HS-5 (cell line): ENCODE results near the gene DUOXA1.
"Not testable (repeated sequence)": the region's sequence is repeated elsewhere in the genome, so short reads cannot be mapped to it uniquely, and the experiment has no call there.

ENCODE experiments used
- DNase-seq: peaks from one replicate; pipeline ENCODE4 v3.0.0-alpha.2; 2012; ENCODE audit warnings: low read depth

The DUOXA1 gene

GRCh38 chr15:45150481-45150880 lies 20.8 kb upstream of the DUOXA1 start:
- DNase-seq = no peak

DNA sequence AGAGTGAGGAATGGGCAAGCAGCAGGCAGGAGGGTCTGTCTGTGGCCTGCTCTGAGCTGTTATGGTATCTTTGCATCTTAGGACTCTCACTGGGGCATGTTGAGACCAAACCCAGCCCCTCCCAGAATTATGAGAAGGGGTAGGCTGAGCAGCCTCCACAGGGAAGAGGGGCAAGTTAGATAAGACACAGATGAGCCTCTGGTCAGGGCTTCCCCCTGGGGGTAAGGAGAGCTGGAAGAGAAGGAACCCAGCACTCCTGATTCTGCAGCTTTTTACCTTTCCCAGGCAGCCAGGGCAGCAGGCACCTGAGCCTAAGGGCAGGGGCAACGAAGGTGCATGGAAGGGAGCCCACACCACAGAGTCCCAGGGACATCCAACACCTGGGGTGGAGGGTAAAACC lies 19.4 kb upstream of the DUOXA1 start:
- no peak for DNase-seq

GRCh38 chr15:45148076-45149059 lies 18.7 kb upstream of the DUOXA1 start:
- DNase-seq = no peak

DNA sequence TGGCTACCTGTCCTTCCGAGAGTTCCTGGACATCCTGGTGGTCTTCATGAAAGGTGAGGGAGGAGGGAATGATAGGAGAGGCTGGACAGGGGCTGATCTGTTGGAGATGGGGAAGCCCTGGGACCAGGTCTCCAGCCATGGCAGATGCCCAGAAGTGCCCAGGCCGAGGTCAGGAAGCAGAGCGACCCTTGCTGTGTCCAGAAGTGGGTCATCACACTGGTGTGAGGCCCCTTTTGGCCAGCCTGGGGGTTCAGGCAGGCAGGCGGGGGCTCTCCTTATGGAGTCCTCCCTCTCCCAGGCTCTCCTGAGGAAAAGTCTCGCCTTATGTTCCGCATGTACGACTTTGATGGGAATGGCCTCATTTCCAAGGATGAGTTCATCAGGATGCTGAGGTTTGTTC lies 17.9 kb upstream of the DUOXA1 start:
- no peak for DNase-seq

- DNase-seq = no peak
Observed at GRCh38 chr15:45146405-45146804, 16.7 kb upstream of the DUOXA1 start.

DNA sequence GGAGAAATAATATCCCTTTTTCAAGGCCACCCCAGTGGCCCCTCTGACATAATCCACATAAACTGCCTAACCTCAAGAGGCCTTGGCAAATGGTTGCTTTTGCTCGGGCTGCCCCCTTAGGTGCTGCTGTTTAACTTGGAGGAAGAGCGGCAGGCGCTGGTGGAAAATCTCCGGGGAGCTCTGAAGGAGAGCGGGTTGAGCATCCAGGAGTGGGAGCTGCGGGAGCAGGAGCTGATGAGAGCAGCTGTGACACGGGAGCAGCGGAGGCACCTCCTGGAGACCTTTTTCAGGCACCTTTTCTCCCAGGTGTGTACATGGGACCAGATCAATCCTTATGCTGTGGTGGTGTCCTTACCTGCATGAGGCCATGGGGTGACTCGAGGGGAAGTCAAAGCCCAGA lies 15.1 kb upstream of the DUOXA1 start:
- DNase-seq = no peak

DNA sequence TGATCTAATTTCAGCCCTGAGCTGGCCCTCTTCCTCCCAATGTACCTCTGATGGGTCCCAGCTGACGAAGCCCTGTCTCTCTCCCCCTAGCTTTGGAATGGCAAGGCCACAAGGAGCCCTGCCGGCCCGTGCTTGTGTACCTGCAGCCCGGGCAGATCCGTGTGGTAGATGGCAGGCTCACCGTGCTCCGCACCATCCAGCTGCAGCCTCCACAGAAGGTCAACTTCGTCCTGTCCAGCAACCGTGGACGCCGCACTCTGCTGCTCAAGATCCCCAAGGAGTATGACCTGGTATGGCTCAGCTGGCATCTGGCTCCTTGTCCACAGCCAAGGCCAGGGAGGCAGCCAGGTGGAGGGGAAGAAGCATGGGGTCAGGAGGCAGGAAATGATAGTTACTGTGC lies 14.3 kb upstream of the DUOXA1 start:
- no peak for DNase-seq

DNA sequence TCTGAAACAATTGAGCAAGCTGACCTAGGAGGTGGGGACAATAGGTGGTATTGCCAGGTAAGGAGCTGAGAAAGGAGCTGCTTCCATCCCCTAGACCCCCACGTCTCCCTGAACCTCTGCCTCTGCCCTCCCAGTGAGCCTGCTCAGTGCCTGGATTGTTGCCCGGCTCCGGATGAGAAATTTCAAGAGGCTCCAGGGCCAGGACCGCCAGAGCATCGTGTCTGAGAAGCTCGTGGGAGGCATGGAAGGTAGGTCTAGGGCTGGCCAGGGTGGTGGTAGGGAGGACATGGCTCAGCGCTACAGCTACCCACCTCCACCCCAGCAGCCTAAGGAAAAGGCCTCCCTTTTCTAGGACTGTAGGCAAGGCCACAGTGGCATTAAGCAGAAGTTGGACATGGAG lies 13.4 kb upstream of the DUOXA1 start:
- DNase-seq = no peak

DNA sequence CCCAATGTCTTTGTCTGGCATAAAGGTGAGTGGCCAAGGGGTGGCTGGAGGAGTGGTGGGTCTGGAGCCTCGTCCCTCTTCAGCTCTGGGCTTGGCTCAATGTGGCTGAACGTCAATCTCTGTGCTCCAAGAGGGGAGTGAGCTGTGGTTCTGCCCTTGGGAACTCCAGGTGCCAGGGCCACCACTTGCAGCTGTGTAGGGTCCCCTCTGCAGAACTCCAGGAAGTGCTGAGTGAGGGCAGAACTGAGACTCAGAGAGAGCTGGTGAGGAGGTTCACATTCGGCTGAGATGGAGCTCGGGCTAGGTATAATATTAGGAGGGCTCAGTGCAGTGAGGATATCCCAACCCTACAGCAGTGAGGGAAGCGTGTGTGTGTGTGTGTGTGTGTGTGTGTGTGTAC lies 11.7 kb upstream of the DUOXA1 start:
- DNase-seq = no peak

DNA sequence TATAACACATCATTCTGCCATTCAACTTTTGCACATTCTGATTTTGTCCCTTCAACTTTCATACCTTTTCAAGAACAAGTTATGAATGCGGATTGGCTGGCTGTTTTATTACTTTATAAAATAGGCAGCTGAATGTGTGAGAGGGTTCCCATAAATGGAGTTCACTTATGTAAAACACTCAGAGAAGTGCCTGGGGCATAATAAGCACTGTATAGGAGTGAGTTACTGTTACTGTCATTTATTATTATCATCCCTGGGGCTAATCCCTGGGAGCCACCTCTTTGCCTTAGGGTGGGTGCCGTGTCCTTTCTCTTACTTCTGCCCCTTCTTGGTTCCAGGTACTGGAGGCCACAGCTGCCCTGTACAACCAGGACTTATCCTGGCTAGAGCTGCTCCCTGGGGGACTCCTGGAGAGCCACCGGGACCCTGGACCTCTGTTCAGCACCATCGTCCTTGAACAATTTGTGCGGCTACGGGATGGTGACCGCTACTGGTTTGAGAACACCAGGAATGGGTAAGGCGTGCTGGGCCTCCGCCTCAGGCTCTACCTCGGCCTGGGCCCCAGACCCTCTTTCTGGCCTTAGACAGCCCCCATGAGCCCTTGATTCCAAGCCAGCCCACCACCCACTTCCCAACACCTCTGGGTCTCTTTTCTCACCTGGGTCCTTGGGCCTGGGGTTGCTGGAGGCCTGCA lies 11.0 kb upstream of the DUOXA1 start:
- DNase-seq = no peak

DNA sequence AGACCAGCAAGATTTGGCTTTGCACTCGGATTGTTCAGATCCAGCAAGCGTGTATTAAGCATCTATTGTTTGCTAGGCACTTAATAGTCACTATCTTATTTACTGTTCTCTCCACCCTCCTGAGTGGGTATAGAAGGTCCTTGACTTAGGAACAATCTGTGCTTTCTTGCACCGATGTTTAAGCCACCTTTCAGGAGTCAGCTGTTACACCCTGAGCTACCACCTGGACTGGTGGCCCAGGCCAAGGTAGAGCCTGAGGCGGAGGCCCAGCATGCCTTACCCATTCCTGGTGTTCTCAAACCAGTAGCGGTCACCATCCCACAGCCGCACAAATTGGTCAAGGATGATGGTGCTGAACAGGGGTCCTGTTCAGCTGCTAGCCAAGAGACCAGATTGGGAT lies 10.1 kb upstream of the DUOXA1 start:
- no peak for DNase-seq

- DNase-seq = no peak
Observed at GRCh38 chr15:45138814-45139765, 9.4 kb upstream of the DUOXA1 start.

DNA sequence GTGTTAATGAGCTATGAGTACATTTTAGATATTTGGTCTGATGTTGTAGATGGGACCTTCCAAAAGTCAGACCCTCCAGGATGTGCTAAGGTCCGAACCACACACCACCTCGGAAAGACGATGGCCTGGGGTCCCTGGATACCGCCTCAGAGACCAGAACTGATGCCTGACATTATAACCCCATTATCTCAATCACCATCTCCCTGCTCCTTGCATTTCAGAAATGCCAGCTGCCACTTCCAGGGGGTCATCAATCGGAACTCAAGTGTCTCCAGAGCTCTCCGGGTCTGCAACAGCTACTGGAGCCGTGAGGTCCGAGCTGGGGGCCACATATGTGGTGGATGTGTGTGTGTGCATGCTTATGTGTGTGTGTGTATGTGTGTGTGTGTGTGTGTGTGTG lies 8.0 kb upstream of the DUOXA1 start:
- DNase-seq = no peak

- DNase-seq = no peak
Observed at GRCh38 chr15:45136378-45136764, 6.7 kb upstream of the DUOXA1 start.

- not testable (repeated sequence) for DNase-seq
Observed at GRCh38 chr15:45135705-45136377, 6.2 kb upstream of the DUOXA1 start.

- DNase-seq = no peak
Observed at GRCh38 chr15:45134682-45135604, 5.3 kb upstream of the DUOXA1 start.

- no peak for DNase-seq
Observed at GRCh38 chr15:45134046-45134445, 4.4 kb upstream of the DUOXA1 start.

- no peak for DNase-seq
Observed at GRCh38 chr15:45133561-45133920, 3.9 kb upstream of the DUOXA1 start.

DNA sequence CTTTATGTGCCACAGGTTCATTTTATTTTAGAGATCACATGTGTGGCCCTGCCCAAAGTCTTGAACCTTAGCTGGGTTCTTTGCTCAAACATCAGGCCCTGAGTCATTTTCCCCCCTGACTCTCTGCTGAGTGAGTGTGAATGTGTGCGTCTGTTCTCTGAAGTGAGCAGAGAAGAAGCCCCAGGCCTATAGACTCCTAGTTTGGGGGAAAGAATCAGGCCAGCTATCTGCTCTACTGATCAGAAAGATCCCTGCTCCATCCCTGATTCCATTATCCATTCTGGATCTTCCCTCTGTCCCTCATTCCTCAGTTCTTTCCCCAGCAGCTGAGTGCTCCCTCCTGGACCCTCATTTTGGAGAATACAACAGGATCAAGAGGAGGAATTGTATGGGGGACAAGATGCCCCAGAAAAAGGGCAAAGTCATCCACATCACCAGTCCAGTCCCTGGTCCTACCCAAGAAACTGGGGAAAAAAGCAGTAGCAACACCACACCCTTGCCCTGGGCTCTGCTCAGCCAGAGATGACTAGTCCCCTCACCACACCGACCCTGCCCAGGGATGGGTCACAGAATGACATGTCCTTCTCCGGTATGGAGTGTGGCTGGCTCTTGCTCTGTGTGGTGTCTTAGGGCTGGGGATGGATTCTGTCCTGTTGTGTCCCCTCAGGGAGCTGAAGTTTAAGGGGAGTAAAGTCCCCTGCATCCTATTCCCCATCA lies 3.3 kb upstream of the DUOXA1 start:
- no peak for DNase-seq

DNA sequence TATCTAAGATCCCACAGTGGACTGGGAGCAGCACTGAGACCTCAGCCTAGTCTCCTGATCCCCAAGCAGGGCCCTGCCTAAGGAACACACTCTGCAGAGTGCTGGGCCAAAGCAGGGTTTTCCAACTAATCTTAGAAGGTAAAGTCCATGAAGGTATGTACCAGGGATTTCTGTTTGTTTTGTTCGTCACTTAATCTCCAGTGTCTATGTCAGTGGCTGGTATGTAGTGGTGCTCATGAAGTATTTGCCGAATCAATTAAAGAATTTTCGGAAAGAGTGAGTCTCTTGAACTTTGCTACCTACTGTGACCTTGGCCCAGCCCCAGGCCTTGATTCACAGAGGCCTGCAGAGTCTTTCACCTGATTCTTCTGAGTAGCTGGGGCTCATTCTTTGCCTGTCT lies 1.8 kb upstream of the DUOXA1 start:
- no peak for DNase-seq
